GM18951 (cell line): Measurements from ENCODE around the gene B4GALT3.

Experiments used
- POLR2A ChIP-seq: IDR thresholded peaks from 4 replicates; pipeline ENCODE4 v1.6.1; 2011; ENCODE audit warnings: mild to moderate bottlenecking; ENCODE audit not compliant: insufficient read length, insufficient read depth; ENCODE audit errors: extremely low read depth
- in situ Hi-C: fragments of 300-500 bp; cut with MboI; formaldehyde crosslinking; loops from one replicate; pipeline ENCODE4 v1.12.0; 2022; ENCODE audit warnings: low sequenced_read_pairs, mixed read lengths, inconsistent platforms; ENCODE audit not compliant: unreplicated experiment

The B4GALT3 gene

GRCh38 chr1:161177112-161177935 lies at the start of gene B4GALT3:
TSS of gene B4GALT3 (minus strand) at chr1:161177507. CDS start at chr1:161176060, 1,447 bp downstream.
- TF ChIP-seq POLR2A = peak; percentile 91
- in situ Hi-C loops = no loop called here

DNA sequence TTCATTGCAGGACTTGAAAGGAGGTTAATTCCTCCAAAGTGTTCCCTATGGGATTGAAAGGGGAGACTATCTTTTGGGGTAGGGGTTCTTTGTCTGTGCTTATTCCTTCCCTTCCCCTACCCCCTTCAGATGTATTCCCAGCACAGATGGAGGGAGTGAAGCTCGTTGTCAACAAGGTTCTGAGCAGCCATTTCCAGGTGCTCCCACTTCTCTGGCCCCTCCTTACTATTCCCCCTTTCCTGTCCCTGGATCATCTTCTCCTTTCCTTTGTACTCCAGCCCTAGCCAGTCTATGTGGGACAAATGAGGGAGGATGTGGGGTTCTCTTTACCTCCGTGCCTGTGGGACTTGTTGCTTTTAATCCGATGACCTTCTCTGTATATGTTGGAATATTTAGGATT lies 49.5 kb upstream of the B4GALT3 start:
- in situ Hi-C loops = loop anchor here (10.0 kb wide), 1 partner anchor 158 kb away; no protein-coding TSS in a partner anchor
- TF ChIP-seq POLR2A = no peak

DNA sequence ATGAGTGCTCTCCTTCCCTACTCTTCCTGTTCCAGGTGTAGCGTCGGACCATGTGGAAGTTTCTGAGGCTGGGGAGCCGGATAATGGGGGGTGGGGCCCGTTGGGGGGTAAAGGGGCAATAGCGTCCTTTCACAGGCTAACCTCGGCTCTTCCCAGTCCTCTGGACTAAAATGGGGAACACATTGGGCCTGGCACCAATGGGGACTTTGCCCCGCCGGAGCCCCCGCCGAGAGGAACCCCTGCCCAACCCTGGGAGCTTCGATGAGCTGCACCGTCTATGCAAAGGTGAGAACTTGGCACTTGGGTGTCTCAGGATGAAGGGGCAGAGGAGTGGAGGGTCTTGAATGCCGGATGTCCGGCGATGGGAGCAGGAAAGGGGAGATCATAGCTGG lies 49.0 kb upstream of the B4GALT3 start:
- in situ Hi-C loops = loop anchor here (10.0 kb wide), 1 partner anchor 158 kb away; no protein-coding TSS in a partner anchor
- no peak for TF ChIP-seq POLR2A

DNA sequence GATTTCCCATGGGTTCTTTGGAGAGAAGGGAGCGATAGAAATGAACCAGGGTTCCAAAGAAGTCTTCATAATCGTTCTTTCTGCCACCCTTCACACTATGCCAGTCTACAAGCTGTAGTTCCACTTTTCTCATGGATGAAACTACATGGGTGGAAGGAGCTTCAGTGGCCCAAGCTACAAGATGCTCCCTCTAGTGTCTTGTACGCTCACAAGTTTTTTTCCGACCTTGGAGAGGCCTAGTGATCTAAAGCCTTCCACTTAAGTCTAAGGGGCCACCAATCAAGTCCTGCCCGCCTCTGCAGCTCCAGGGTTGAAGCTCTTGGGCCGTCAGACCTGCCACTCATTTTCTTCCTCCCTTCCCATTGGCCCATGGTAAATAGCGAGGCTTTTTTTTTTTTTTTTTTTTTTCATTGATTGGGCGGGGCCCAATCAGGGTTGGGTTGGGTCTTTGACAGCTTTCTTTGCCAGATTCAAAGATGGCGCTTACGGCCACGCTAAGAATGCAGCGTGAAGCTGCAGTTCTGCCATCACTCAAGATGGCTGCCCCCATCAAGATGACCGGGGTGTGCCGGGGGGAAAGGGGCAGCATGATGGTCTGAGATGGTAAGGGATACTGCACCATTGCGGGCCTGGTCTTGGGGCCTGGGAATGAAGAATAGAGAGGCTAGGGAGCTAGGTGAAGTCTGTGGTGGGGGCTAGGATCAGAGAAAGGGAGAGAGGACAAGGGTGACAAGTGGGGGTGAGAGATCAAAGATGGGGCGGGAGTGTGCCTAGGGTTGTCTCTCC lies 48.4 kb upstream of the B4GALT3 start, which contains the start of gene TOMM40L:
Gene TOMM40L (plus strand): TSS at position 527 of the 786 bp plus-strand sequence. CDS start 430 bp downstream, outside the sequence.
- peak; percentile 62 for TF ChIP-seq POLR2A
- in situ Hi-C loops = loop anchor here (10.0 kb wide), 1 partner anchor 159 kb away; no protein-coding TSS in a partner anchor

GRCh38 chr1:161225178-161225533 lies 47.8 kb upstream of the B4GALT3 start:
- TF ChIP-seq POLR2A = no peak
- in situ Hi-C loops = loop anchor here (10.0 kb wide), 1 partner anchor 160 kb away; no protein-coding TSS in a partner anchor

DNA sequence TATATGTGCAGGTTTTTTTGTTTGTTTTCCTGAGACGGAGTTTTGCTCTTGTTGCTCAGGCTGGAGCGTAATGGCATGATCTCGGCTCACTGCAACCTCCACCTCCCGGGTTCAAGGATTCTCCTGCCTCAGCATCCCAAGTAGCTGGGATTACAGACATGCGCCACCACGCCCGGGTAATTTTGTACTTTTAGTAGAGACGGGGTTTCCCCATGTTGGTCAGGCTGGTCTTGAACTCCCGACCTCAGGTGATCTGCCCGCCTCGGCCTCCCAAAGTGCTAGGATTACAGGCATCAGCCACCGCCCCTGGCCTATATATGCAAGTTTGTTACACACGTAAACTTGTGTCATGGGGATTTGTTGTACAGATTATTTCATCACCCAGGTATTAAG lies 47.4 kb upstream of the B4GALT3 start:
- in situ Hi-C loops = loop anchor here (10.0 kb wide), 1 partner anchor 160 kb away; no protein-coding TSS in a partner anchor

DNA sequence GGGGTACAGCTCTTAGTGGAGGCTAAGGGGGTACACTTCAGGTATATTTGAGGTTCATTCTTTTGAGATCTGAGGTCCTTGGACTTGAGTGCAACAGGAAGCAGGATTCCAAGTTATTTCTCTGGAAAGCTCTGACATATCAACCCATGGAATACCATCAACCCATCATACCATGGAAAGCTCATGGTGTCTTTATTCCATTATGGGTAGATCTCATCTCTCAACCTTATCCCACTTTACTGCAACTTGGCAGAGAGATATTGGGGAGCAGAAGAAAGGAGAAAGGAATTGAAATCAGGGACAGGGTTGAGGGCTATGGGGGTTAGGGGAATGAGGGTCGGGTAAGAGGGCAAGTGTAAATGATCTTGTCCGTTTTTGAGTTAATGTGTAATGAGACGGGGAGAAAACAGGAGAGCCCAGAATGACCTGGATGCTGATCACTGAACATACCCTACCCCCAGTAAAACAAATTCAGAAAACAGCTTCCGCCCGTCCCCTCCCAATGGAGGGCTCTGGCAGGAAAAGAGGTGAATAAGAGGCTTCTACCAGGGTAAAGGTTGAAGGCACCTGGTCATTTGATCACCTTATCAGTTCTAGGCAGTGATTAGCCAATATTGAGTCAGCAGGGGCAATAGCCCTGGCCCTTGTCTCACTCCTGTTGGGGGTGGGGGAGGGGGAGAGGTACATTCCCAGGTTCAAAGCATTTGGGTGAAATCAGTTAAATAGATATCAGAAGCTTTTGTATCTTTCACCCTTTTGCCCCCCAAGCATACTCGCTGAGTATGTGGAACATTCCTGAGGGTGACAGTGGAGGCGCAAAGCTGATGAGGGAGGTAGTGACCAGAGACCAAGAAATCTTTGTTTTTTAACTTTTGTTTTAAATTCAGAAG lies 46.7 kb upstream of the B4GALT3 start:
- TF ChIP-seq POLR2A = no peak
- in situ Hi-C loops = loop anchor here (10.0 kb wide), 1 partner anchor 161 kb away; no protein-coding TSS in a partner anchor

DNA sequence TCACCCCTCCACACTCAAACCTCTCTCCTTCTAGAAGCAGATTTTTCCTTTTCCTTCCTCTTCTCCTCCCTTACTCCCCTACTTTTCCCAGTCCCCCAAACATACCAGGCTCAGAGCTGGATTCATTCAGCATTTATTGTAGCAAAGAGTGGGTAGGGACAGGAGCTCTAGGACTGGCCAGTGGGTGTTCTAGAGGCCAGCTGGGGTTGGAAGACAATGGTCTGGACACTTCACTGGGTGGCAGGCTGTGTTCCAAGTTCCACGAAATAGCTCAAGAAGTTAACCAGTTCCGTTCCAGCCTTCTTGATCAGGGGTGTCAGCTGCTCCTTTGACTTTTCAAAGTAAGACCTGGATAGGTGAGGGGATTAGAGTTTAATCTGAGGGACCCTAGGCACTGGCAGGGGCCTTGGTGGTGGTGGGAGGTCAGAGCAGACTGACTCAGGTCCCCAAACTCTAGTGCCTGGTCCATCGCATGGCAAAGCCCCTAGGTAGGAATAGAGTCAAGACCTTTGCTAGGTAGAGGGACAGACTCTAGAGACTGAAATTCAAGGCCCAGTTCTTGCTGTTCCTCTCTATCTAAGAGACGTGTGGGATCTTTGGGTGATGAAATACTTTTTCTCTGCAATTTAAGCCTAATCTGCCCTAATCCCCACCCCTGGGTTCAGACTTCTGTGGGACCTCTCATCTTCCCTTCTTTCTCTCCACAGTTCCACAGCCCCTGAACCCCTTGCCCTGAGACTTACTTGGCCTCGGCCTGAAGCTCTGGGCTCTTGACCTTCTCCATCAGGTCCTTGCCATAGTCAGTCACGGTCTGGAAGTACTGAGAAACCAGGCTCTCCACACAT lies 45.1 kb upstream of the B4GALT3 start:
- in situ Hi-C loops = loop anchor here (10.0 kb wide), 1 partner anchor 162 kb away; no protein-coding TSS in a partner anchor
- no peak for TF ChIP-seq POLR2A

DNA sequence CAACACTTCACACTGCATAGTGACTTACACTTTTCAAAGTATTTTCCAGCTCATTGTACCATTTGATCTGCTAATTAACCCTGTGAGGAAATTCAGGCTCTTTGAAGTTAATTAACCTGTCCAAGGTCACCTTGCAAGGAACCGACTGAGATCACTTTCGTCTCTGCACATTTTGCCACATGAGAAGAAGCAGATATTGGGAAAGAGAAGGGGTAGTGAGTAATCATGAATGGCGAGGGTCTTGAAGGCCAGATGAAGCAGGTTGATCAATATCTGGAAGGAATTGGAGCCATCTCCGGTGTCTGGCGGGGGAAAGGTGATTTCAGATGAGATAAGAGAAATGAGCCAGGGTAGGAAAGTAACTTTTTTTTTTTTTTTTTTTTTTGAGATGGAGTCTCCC lies 42.7 kb upstream of the B4GALT3 start:
- no peak for TF ChIP-seq POLR2A
- in situ Hi-C loops = loop anchor here (10.0 kb wide), 1 partner anchor 165 kb away; no protein-coding TSS in a partner anchor

GRCh38 chr1:161219078-161219892 lies 42.0 kb upstream of the B4GALT3 start:
- in situ Hi-C loops = no loop called here
- TF ChIP-seq POLR2A = no peak
